Measurements from ENCODE around the gene BMP6. TPM values are rescaled to one million over a fixed set of nuclear protein-coding genes. Genes with fewer than 3 reads are reported as not detected.

Gene BMP6
- polyA plus RNA-seq, 2 of the 4 experiments (the other 2 are of a cell fraction) = 8.4 to 23.0 TPM

- no peak overlapping the region for H3K4me3 ChIP-seq
- 81% methylated on average over 5 of the region's 5 CpGs for WGBS (ENCODE audit: missing lambda C conversion rate)
- no peak for ATAC-seq
- H3K27ac ChIP-seq = peak overlapping the region; percentile 58 to 78
- peaks cover 58% of the 10 kb centered on the region for H3K4me1 ChIP-seq
- peak in 1 of 2 experiments; percentile 45 for DNase-seq (ENCODE audit: low read depth in 1 of 2, low spot score in 1 of 2)
- no peak for FAIRE-seq
- H3K4me2 ChIP-seq = peak overlapping the region; percentile 37
- no peak for TF ChIP-seq SMC3 (IDR thresholded peaks at IDR 0.05)
- TF ChIP-seq HDAC2 (IDR thresholded peaks at IDR 0.05) = no peak
- ChIA-PET CTCF (interaction anchor here (4.2 kb wide), 1 partner anchor 20 kb away, joined by 17 read pairs; no protein-coding TSS in a partner anchor), POLR2A (no interaction called here)
- H3K9me3 ChIP-seq = no peaks in the 10 kb centered on the region
Measured at GRCh38 chr6:7701212-7701834, 24.6 kb upstream of the BMP6 start.

- ChIA-PET CTCF (interaction anchor here (1.4 to 4.2 kb wide), 2 partner anchors 9 to 19 kb away, joined by 3 to 17 read pairs; no protein-coding TSS in a partner anchor), POLR2A (no interaction called here)
- FAIRE-seq (no peak), ATAC-seq (no peak), DNase-seq (ENCODE audit: low read depth in 1 of 2, low spot score in 1 of 2) (no peak)
- Histone ChIP-seq H3K4me1 (peaks cover 43% of the 10 kb centered on the region), H3K4me2 (peak overlapping the region; percentile 37; the same call in 2 of the 3 replicates), H3K4me3 (no peak overlapping the region), H3K27ac (peak overlapping the region; percentile 58 to 59; a peak in 5 of 6 replicates), H3K9me3 (no peaks in the 10 kb centered on the region)
- TF ChIP-seq MAFK (IDR thresholded peaks at IDR 0.05; ENCODE audit: partially characterized antibody) = peak; percentile 72
- no peak for TF ChIP-seq PHF8 (IDR thresholded peaks at IDR 0.05; ENCODE audit: borderline replicate concordance, low read depth)
- WGBS (ENCODE audit: missing lambda C conversion rate) = 34% methylated on average over 3 of the region's 3 CpGs
Measured at GRCh38 chr6:7703148-7703680, 22.7 kb upstream of the BMP6 start.

DNA sequence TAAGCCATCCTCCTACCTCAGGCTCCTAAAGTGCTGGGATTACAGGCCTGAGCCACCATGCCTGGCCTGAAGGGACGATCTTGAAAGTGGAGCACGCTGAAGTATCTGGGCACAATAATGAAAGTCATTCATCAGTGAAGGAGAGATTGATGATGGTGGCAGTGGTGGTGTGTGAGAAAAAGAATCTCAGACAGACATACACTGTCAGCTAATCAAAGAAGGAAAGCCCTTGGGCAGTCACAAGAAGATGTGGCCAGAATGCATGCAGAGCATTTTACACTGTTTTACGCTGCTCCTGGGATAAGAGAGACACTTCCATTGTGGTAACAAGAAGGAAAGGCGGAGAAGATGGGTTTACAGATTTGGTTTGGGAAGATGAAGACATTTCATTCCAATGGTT, 20.4 kb upstream of the BMP6 start:
- CTCF ChIA-PET = interaction anchor here (4.2 kb wide), 1 partner anchor 16 kb away, joined by 17 read pairs; no protein-coding TSS in a partner anchor
- WGBS (ENCODE audit: missing lambda C conversion rate) = 92% methylated on average over 4 of the region's 4 CpGs

DNA sequence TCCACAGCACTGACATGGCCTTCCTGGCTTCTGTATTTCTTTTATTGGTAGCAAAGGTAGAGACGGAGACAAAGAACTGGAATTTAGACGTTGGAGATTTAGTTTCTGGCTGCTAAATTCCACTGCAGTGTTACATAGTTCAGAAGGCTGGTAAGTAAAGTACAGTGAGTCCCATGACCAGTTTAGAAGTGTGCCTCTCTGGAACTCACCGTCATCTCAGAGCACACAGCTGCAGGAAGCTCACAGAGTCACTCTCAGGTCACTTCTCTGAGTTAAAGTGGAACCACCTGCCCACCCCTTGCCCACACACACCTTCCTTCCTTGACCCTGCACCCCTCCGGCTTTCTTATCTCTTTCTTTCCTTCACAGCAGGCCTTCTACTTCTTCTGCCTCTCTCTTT, 19.6 kb upstream of the BMP6 start:
- ATAC-seq = no peak
- POLR2A ChIA-PET = no interaction called here
- H3K4me3 ChIP-seq = no peak overlapping the region
- no peak for FAIRE-seq
- H3K4me2 ChIP-seq = no peak overlapping the region
- peaks cover 26% of the 10 kb centered on the region for H3K4me1 ChIP-seq
- TF ChIP-seq FOSB (CRISPR knock-in tag; IDR thresholded peaks at IDR 0.05) (no peak), CHD2 (IDR thresholded peaks at IDR 0.05; ENCODE audit: low read length, partially characterized antibody) (no peak), EHF (CRISPR knock-in tag; IDR thresholded peaks at IDR 0.05) (no peak), ATOH8 (CRISPR knock-in tag; IDR thresholded peaks at IDR 0.05; ENCODE audit: low read depth) (no peak), EHMT2 (IDR thresholded peaks at IDR 0.05; ENCODE audit: low read depth) (no peak), HOXB5 (CRISPR knock-in tag; IDR thresholded peaks at IDR 0.05) (no peak), JUN (IDR thresholded peaks at IDR 0.05) (no peak)
- TF ChIP-seq, protein P1, sequence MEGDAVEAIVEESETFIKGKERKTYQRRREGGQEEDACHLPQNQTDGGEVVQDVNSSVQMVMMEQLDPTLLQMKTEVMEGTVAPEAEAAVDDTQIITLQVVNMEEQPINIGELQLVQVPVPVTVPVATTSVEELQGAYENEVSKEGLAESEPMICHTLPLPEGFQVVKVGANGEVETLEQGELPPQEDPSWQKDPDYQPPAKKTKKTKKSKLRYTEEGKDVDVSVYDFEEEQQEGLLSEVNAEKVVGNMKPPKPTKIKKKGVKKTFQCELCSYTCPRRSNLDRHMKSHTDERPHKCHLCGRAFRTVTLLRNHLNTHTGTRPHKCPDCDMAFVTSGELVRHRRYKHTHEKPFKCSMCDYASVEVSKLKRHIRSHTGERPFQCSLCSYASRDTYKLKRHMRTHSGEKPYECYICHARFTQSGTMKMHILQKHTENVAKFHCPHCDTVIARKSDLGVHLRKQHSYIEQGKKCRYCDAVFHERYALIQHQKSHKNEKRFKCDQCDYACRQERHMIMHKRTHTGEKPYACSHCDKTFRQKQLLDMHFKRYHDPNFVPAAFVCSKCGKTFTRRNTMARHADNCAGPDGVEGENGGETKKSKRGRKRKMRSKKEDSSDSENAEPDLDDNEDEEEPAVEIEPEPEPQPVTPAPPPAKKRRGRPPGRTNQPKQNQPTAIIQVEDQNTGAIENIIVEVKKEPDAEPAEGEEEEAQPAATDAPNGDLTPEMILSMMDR (IDR thresholded peaks at IDR 0.05) = no peak
- WGBS (ENCODE audit: missing lambda C conversion rate) = 84% methylated on average over 4 of the region's 4 CpGs
- DNase-seq (ENCODE audit: low read depth in 1 of 2, low spot score in 1 of 2) = no peak
- CTCF ChIA-PET = no interaction called here
- H3K27ac ChIP-seq = peak overlapping the region in 1 of 2 experiments; percentile 41; a peak in 1 of 6 replicates
- no peaks in the 10 kb centered on the region for H3K9me3 ChIP-seq

More for the DNA sequence above, 20.4 kb upstream of the BMP6 start:
- Histone ChIP-seq H3K4me1 (peaks cover 28% of the 10 kb centered on the region), H3K27ac (0 out of 6 replicates have a peak overlapping the region, but pooled peaks of 1 of the 2 experiments have one; percentile 19), H3K9me3 (no peaks in the 10 kb centered on the region), H3K4me3 (no peak overlapping the region), H3K4me2 (no peak overlapping the region)
- no peak for TF ChIP-seq HOXB13 (CRISPR knock-in tag; IDR thresholded peaks at IDR 0.05; ENCODE audit: low read depth)
- TF ChIP-seq EP300 (IDR thresholded peaks at IDR 0.05) = no peak
- no peak for TF ChIP-seq MAZ (IDR thresholded peaks at IDR 0.05; ENCODE audit: borderline replicate concordance, low read depth, low read length)
- no peak for TF ChIP-seq NR3C1 (IDR thresholded peaks at IDR 0.05)
- no peak for TF ChIP-seq HMGXB4 (CRISPR knock-in tag; IDR thresholded peaks at IDR 0.05; ENCODE audit: borderline replicate concordance)
- POLR2A ChIA-PET = no interaction called here
- DNase-seq (ENCODE audit: low read depth in 1 of 2, low spot score in 1 of 2) (no peak), FAIRE-seq (no peak), ATAC-seq (no peak)
